GM10266 (cell line): ENCODE results near the gene LETM1.

Experiments
- DNase-seq: peaks from one replicate; pipeline ENCODE4 v3.0.0; 2012; ENCODE audit errors: extremely low spot score
- CTCF ChIP-seq: IDR thresholded peaks from 2 replicates; pipeline ENCODE4 v1.5.1; 2012; ENCODE audit warnings: mild to moderate bottlenecking, low read depth; ENCODE audit not compliant: control insufficient read depth, insufficient read depth; ENCODE audit errors: missing control alignments

Gene LETM1

GRCh38 chr4:1776521-1777161 is 79.3 kb downstream of the LETM1 start:
- no peak for TF ChIP-seq CTCF
- no peak for DNase-seq

GRCh38 chr4:1775731-1776500 is 80.0 kb downstream of the LETM1 start:
- no peak for TF ChIP-seq CTCF
- DNase-seq = no peak

DNA sequence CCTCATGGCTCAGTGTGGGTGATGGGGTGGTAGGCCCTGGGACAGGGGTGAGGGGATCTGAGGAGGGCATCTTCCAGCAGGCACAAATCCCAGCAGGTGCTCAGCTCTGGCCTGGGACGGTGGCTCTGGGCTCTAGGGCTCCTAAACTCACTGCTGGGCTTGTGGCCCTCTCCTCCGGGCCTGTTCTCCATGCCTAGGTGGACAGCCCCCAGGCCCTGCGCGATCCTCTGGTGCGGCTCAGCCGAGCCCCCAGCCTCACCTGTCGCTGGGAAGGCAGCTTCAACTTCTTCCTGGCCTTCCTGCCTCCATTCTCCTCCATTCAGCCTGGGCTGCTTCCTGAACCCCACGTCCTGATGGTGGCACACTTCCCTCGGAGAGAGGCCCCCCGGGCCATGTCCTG is 82.2 kb downstream of the LETM1 start:
- TF ChIP-seq CTCF = no peak
- DNase-seq = no peak

DNA sequence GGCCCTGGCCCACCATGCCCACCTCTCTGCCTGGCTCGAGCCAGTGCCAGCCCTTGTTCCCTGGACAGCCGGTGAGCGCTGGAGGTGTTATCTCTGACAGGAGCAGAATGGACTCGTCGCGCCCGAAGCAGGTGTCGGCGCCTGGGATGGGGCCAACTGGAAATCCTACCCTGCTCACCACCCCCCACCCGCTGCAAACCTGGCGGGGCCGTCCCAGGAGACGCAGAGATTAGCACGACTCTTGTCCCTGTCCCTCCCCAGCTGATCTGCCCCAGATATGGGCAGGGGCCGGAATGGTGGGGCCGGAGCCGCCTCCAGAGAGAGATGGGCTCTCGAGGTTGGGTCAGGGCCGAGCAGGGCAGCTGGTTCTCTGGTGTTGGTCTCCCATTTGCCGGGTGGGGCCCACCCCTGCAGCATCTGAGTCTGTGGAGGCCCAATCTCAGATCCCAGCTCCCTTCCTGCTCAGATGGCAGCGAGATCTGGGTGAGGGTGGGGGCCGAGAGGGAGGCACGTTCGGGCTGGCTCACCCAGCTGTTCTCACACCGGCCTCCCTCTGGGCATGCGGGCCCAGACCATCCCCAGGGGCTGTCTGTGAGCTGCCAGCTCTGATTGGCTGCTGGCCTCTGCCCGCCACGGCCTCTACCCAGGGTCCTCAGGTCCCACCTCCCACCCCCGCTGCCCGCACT is 83.0 kb downstream of the LETM1 start:
- no peak for TF ChIP-seq CTCF
- DNase-seq = no peak

DNA sequence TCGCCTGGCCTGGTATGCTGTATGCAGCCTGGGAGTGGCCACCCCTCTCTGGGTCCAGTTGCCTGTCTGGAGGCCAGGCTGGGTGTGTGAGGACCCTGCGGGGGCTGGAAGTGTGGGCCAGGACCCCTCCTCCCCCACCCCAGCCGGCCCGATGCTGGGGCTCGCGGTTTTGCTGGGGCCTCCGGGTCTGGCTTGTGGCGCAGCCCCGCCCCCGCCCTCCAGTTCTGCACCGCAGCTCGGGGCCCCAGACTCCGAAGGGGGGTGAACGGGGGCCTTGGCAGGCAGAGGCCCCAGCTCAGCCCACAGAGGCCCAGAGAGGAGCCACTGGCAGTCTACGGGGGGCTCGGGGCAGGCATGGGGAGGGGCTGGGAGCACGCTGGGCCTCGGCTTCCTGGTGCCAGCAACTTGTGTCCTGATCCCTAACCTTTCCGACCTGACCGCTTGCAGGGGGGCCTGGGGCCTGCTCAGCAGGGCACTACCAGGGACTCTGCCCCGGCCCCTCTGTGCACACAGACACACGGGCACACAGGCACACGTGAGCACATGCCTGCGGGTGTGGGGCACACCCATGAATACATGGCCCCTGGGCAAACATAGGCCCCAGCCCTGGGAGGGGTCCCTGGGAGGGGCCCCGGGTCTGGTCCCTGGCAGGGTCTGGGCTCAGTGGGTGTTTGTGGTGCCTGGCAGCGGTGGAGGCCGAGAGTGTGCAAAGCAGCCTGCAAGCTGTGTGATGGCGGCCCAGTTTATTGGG is 84.2 kb downstream of the LETM1 start:
- peak; percentile 77 for DNase-seq
- TF ChIP-seq CTCF = no peak

- TF ChIP-seq CTCF = no peak
- DNase-seq = no peak
Measured at GRCh38 chr4:1770791-1771231, 85.1 kb downstream of the LETM1 start.

DNA sequence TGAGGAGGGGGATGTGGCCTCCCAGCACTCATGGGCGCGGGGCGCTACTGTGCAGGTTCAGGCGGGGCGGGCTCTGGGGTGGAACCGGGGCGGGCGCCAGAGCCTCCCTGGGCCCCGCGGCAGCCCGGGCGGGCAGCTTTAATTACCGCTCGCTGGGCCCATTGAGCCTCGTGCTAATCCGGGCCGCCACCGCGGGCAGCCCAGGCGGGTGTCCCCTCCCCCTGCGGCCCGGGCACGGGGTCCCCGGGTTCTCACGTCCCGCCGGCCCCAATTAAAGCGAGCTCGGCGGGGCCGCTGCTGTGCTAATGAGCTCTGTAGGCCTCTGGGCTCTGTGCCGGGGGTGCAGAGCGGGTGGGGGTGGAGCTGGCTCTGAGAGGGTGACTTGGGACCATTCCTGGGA is 85.7 kb downstream of the LETM1 start:
- no peak for DNase-seq

More for the DNA sequence above, 85.7 kb downstream of the LETM1 start:
- TF ChIP-seq CTCF = no peak
